HG03064 (cell line): ENCODE data around the gene SLC2A1.
"Not testable (repeated sequence)": the region's sequence is repeated elsewhere in the genome, so short reads cannot be mapped to it uniquely, and the experiment has no call there.

Source experiments
- ATAC-seq: cut with Tn5 transposase; IDR thresholded peaks from one replicate; pipeline ENCODE4 v1.9.1; 2021; ENCODE audit warnings: low read depth; ENCODE audit not compliant: unreplicated experiment

The SLC2A1 gene

DNA sequence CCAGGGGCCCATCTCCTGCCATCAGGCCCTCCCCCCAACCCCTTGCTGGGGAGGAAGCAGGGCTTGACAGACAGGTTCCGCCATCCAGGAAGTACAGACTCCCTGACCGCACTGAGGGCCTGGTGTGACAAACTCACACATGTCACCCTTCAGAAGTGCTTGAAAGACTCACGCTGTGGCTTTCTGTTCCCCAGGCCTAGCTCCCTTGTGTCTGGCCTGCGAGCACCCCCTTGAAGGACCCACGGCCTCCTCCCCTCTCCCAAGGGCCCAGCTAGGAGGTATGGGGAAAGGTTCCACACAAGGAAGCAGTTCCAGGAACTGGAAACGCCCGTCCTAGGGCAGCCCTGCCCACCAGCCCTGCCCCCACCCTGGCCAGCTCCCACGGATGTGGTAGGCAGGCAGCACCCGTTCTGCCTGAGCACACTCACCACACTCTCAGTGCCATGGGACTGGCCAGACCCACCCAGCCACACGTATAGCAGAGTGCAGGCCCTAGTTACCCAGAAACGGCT, 26.7 kb downstream of the SLC2A1 start:
- peak; percentile 61 for ATAC-seq

DNA sequence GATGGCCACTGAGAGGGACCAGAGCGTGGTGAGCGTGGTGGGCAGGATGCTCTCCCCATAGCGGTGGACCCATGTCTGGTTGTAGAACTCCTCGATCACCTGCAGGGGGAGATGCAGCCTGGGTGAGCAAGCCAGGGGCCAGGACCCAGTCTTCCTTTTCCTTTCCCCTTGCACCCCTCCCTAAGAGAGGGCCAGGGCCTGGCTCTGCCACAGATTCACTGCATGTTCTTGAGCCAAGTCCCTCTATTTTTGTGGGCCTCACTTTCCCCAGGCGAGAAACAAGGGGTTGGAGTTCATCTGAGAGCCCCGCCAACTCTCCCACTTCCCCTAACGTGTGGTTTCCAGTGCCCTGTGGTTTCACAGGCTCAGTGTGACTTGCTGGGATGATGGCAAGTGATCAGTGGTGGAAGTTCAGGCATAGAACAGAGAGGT, 27.5 kb downstream of the SLC2A1 start:
- ATAC-seq = no peak

DNA sequence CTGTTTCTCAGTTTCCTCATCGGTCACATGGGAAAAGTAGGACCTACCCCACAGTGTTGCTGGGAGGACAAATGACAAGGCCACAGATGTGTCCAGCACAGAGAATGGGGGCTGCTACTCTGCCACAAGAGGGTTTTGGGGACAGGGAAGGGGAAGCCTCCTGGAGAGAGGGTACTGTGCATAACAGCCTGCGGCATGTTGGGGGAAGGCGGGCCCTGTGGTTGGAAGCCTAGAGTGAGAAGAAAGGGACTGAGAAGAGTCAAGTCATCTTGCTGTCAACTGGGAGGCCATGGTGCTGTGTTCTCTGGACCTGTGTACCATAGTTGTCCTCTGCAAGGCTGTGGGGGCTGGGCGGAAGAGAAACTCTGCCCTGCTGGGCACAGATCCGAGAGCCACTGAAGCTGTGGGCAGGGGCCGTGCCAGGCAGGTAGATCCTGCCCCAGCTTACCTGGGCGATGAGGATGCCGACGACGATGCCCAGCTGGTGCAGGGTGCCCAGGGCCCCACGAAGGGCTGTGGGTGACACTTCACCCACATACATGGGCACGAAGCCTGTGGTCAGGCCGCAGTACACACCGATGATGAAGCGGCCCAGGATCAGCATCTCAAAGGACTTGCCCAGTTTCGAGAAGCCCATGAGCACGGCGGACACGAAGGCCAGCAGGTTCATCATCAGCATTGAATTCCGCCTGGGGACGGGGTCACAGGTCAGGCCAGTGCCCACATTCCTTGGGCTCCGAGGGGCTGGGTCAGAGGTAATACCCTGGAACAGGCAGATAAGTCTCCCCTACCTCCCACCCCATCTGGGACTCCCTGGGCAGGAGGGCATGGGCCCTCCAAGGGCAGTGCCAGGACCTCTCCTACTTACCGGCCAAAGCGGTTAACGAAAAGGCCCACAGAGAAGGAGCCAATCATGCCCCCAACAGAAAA, 28.2 kb downstream of the SLC2A1 start:
- ATAC-seq = no peak

DNA sequence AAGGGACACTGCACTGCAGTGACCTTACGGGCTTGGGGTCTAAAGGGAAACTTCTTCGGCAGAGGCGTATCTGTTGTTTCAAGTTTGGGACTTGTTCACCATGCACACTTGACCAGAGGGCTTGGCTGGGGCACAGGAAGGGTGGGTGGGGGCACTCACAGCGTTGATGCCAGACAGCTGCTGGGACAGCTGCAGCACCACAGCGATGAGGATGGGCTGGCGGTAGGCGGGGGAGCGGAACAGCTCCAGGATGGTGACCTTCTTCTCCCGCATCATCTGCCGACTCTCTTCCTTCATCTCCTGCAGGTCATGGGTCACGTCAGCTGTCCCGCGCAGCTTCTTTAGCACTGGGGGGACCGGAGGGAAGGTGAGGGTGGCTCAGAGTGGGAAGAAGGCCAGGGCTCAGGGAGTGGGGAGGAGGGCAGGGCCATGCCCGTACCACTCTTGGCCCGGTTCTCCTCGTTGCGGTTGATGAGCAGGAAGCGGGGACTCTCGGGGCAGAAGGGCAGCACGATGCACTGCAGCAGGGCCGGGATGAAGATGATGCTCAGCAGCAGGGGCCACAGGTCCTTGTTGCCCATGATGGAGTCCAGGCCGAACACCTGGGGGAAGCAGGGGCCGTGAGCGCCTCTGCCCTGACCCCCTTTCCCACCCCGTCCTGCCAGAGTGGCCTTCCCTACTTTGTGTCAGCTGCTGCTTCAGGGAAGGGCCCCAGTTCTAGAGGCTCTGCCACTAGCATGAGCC, 29.1 kb downstream of the SLC2A1 start:
- no peak for ATAC-seq

DNA sequence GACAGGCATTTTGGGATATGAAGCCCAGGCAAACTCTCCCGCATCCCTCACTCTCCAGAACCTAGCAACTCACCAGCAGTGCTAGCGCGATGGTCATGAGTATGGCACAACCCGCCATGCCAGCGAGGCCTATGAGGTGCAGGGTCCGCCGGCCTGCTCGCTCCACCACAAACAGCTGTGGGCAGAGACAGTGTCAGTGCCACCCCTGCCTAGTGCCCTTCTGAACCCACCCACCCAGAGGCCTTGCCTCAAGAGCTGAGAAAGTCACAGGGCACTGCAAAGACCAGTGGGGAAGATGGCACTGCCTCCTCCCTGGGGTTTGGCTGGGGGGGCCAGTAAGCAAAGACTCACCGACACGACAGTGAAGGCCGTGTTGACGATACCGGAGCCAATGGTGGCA, 29.8 kb downstream of the SLC2A1 start:
- no peak for ATAC-seq

DNA sequence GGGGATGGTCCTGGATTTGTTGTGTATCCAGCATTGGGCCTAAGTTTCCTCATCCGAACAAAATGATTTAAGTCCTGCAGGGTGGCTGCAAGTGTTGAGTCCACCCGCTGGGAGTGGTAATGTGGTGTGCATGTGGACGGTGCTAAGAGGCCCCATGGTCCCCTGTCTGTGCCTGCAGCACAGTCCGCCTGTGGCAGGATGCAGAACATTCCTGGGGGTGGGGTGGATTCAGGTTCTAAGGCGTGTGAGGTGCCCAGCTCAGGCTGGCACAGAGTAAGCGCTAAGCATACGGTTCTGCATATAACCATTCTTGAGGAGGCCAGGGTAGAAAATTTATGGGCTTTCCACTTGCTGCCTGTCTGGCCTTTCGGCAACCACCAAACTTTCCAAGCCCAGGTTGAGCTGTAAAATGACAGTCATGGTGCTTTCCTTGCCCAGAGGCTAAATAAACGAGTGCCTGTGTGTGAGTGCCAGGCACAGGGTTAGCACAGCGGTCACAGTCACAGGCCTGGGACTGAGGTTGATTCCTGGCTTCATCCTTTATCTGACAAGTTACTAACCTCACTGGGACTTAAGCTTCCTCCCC, 30.7 kb downstream of the SLC2A1 start:
- no peak for ATAC-seq

DNA sequence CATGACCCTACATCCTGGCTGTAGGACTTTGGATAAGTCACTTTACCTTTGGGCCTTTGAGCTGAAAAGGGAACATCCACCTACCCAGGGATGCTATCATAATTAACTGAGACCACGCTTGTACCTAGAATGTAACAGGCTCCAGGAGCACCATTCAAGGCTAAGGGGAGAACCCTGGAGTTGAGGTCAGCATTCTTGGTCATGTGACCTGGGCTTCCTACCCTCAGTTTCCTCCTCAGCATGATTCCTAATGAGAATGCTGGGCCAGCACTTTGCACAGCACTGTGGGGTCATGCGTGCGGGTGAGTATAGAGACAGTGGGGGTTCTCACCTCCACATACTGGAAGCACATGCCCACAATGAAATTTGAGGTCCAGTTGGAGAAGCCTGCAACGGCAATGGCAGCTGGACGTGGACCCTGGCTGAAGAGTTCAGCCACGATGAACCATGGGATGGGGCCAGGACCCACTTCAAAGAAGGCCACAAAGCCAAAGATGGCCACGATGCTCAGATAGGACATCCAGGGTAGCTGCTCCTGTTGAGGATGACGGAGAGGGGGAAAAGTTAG, 31.3 kb downstream of the SLC2A1 start:
- ATAC-seq = no peak

DNA sequence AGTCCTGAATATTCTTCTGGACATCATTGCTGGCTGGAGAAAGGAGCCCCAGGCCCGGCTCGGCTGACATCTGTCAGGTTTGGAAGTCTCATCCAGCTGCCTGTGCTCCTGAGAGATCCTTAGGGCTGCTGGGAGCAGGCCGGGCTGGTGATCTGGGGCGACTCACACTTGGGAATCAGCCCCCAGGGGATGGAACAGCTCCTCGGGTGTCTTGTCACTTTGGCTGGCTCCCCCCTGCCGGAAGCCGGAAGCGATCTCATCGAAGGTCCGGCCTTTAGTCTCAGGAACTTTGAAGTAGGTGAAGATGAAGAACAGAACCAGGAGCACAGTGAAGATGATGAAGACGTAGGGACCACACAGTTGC, 31.8 kb downstream of the SLC2A1 start:
- no peak for ATAC-seq

DNA sequence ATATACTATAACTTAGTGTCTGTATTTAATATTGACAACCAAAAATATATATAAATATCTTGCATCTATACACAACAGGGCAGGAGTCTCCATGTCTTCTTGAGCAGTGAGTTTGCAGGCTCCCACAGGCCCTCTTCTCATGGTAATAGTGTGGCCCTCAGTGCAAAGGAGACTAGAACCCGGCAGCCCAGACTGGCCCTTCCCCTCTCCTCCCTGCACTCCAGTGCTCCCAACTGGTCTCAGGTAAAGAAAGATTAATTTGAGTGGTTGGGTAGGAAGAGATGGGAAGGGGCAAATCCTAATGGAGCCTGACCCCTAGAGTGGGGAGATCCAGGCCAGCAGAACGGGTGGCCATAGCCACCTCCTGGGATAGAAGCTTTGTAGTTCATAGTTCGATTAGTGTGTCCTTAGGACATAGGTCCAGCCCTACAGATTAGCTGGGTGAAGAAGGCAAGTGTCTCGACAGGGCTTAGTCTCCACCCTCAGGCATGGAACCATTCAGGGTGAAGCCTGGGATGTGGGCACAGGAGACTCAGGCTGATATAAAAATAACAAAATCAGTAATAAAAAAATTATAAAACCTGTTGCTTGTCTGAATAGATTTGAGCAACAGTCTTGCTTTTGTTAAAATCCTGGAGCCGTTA, 32.3 kb downstream of the SLC2A1 start:
- no peak for ATAC-seq

DNA sequence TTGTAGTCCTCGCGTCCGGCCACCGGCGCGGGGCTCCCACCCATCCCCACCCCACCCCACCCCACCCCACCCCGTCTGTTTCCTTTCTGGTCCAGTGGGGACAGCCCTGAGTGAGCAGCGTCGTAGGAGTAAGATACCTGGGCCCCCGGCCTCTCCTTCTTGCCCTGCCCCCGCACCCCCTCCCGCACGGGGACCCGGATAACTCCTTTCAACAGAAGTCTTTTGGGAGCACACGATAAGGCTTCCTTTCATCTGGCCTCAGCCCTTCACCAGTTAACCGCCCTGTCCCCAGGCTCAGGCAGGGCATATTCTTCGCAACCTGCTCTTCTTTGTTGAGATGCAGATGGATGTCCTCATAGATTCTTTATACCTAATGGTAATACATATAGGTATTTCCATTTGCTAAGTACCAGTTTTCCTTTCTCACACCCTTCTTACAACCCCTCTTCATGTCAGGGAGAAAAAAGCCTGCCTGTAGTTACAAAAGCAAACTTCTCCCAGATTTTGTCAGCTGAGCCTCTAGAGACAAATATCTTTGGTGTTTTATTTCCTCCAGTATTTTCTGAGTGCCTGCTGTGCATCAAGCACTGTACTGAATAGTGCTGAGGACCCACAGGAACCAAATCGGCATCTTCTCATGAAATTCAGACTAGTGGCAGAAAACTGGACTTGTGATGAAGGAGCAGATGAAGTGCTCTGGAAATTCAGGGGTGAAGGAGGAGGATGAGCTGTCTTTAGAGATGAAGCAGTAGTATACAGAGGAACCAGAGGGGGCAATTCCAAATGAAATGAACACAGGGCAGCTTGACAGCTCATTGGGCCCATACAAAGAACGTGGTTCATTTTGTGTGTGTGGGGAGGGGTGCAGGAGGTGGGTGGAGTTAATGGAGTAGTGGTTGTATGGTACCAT, 33.6 kb downstream of the SLC2A1 start:
- ATAC-seq = peak; percentile 15

DNA sequence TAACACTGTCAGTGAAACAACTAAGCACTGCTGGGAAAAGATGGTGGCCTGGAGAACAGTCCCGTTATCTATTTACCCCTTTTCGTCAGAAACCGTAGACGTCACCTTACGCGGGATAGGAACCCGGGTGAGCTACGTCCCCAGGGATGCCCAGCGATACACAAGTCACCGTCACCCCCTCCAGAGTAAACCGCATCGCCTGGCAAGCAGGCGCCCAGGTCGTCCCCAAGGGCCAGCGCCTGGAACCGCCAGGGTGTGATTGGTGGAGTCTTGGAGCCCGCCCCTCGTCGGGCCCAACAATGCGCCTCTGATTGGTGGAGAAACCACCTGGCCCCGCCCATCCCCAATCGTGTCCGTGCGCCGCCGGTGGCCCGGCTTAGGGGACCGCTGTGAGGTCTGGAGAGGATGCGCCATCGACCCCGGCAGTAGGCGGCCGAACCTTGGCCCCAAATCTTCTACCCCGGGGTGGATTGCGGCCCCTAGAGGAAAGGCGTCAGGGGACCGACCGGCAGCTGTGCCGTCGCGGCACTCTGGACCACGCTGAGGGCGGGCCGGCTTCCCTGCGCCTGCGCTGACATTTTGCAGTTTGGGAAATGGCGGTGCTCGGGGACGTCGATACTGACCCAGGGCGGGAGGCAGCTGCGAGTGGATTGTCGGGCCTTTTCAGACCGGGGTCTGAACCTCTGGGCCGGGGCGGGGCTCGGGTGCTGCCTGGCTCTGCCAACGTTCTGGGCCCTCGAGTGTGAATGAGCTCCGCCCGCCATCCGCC, 34.4 kb downstream of the SLC2A1 start:
- peak; percentile 78 for ATAC-seq

DNA sequence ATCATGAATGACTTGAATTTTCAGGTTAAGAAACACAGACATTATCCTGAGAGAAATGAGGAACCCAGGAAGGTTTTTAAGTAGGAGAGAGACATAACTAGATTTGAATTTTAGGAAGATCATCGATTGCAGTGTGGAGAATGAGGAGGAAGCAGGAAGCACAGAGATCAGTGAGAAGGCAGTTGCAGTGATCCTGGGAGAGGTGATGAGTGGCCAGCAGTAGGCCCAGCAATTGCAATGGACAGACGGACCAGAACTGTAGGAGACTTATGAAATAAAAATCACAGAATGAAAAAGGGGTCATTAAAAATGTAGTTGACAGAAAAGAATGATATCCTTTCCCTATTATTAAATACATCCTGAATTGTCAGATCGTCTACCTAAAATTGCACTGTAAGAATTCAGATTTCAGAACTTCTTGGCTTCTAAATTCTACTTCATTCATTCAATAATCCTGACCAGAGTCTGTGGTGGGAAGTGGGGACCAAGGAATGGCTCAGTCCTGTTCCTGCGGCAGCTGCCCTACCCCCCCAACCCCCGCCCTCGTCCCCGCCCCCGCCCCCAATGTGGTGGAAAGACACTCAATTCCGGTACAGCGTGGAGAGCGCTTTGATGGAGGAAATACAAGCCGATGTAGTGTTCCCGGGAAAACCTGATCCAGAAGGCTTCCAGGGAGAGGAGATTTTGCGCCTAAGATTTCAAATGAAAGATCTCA, 35.1 kb downstream of the SLC2A1 start:
- no peak for ATAC-seq

DNA sequence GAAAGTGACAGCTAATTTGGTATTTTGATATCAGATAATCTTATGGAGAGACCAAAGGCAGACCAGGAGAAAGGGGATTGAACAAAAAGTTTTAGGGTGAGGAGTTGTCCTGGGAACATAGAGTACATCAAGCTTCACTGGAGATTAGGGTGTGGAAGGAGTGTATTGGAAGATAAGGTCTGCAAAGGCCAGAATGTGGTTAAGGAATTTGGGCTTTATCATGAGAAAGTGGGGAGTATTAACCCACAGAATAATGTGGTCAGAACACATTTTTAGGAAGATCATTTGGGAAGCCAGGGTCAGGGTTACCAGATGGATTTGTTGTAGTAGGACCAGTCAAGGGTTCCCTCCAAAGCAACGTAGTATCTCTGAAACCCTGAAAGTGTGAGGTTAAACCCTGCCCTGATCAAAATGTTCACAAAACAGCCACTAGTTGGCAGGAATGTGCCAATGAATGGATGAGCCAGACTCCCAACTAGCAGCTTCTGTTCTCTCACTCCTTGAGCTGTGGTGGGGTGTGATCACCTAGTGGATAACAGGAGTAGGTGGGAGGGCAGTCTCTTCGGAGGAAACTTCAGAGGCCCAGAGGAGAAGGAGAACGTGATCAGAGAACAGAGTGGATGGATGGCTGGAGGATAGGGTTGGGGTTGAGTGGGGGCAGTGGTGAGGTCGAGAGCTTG, 35.8 kb downstream of the SLC2A1 start:
- no peak for ATAC-seq

DNA sequence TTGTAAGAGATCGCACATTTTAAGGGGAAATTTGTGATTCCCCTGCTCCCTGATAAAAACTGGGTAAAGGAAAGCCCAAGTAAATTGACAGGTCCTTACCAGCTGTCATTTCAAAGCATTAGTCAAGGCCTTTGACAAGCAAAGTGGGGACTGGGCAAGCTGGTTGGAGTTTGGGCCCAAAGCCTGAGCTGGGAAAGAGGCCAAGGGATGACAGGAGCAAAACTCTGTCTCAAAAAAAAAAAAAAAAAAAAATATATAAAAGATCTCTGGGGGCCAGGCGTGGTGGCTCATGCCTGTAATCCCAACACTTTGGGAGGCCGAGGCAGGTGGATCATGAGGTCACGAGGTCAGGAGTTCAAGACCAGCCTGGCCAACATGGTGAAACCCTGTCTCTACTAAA, 36.9 kb downstream of the SLC2A1 start:
- ATAC-seq = no peak

DNA sequence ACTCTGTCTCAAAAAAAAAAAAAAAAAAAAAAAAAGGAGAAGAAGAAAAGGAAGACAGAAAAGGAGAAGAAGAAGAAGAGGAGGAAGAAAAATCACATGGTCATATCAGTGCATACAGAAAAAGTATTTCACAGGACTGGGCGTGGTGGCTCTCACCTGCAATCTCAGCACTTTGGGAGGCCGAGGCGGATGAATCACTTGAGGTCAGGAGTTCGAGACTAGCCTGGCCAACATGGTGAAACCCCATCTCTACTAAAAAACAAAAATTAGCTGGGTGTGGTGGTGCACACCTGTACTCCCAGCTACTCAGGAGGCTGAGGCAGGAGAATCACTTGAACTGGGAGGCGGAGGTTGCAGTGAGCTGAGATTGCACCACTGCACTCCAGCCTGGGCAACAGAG, 39.0 kb downstream of the SLC2A1 start:
- ATAC-seq = not testable (repeated sequence)

DNA sequence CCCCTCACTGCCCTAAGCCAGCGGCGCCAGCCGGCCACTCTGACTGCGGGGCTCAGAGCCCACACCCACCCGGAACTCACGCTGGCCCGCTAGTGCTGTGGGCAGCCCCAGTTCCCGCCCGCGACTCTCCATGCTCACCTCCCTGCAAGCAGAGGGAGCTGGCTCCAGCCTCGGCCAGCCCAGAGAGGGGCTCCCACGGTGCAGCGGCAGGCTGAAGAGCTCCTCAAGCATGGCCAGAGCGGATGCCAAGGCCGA, 41.5 kb downstream of the SLC2A1 start:
- ATAC-seq = no peak

DNA sequence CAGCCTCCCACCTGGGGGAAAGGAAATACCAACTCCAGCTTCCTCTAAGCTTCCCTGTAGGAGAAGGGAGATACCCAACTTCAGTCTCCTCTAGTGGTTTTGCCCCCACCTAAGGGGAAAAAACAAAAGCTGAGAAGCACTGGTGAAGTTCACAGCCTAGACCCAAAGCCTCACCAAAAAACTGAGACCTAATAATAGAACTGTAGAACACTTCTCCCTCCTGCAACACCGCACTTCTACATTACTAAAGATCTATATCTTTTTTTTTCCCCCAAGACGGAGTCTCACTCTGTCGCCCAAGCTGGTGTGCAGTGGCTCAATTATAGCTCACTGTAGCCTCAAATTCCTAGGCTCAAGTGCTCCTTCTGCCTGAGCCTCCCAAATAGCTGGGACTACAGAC, 43.2 kb downstream of the SLC2A1 start:
- ATAC-seq = no peak

DNA sequence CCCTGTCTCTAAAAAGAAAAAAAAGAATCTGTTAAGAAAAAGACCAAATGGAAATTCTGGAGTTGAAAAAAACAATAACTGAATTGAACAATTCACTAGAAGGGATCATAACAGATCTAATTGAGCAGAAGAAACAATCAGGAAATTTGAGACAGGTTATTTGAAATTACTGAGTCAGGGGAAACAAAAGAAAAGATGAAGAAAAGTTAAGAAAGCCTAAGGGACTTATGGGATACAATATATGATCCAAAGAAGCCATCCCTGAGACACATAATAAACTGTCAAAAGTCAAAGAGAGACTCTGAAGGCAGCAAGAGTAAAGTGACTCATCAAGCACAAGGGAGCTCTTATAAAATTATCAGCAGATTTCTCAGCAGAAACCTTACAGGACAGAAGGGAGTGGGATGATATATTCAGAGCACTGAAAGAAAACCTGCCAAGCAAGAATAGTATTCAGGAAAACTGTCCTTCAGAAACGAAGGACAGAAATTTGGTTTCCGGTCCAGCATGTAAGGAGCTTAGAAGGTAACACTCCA, 44.5 kb downstream of the SLC2A1 start:
- ATAC-seq = no peak
